ENCODE data around the gene PNLIPRP3. TPM values are rescaled to one million over a fixed set of nuclear protein-coding genes. Genes with fewer than 3 reads are reported as not detected.

PNLIPRP3 gene
- total and polyA plus RNA-seq, 9 of the 15 experiments (the other 6 are each of a cell fraction or from before 2014, with no cell fraction given), result not detected

DNA sequence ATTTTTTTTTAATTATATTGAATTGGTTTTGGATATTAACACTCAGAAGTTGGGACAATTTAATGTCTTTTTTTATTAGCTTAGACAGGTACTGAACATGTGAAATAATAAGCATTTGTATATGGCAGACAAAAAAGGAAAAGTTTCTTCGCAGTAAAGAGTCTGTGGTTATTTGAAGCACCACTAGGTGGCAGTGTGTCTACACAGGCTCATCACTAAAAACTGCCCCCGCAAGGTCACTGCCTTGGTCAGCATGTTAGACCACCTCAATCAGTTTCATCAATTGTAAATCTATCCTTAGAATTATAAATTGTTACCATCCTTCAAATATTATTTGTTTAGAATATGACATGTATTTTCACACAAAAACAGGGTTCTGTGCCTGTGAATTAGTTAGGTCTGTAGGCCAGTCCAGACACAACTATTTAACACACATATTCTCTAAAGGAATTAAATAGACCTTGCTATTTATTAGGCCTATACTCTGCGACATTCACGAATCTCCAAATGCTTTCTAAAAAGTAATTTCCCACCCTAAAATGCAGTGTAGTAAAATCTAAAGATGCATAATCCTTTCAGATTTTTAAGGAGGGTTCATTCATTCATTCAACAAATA lies 17.0 kb downstream of the PNLIPRP3 start:
- in situ Hi-C loops (cut with MboI), result no loop called here
- peak; percentile 73 for FAIRE-seq

More for the DNA sequence above, 17.0 kb downstream of the PNLIPRP3 start:
- no peak overlapping the region for H3K9ac ChIP-seq (ENCODE audit: insufficient read depth in 1 of 2, low read depth in 2 of 2, low read length in 2 of 2)
- ChIA-PET POLR2A (no interaction called here), CTCF (ENCODE audit: low intra/inter-chr PET ratio) (interaction anchor here (1.3 to 1.8 kb wide), 2 partner anchors 77 to 344 kb away, joined by 4 to 8 read pairs; no protein-coding TSS in a partner anchor)
- DNase-seq (ENCODE audit: extremely low read depth in 1 of 4, low spot score in 3 of 4) (peak; percentile 27 to 46 (median 42)), ATAC-seq (peak; percentile 82)
- H3K79me2 ChIP-seq (ENCODE audit: control insufficient read depth, insufficient read depth, low read length), result no peaks in the 10 kb centered on the region
- H2AFZ ChIP-seq (ENCODE audit: low read depth, low read length), result no peak overlapping the region
- H3K27ac ChIP-seq (ENCODE audit: extremely low read depth, low read depth, low read length), result no peak overlapping the region
- no TSS peak for BruUV-seq (replicated peaks)
- H3K36me3 ChIP-seq (ENCODE audit: control insufficient read depth, insufficient read depth, low read length), result no peaks in the 10 kb centered on the region
- H3K27me3 ChIP-seq (ENCODE audit: control insufficient read depth in 2 of 2, insufficient read depth in 2 of 2, low read length in 2 of 2), result no peaks in the 10 kb centered on the region
- 10% methylated on average over 4 of the region's 4 CpGs for WGBS (ENCODE audit: insufficient coverage, low coverage, missing lambda C conversion rate)
- no peaks in the 10 kb centered on the region for H4K20me1 ChIP-seq (replicated peaks; ENCODE audit: control insufficient read depth, insufficient read depth, low read length)
- TF ChIP-seq HDAC1 (IDR thresholded peaks at IDR 0.05), result no peak
- TF ChIP-seq CTCF (IDR thresholded peaks at IDR 0.05 in 2 of 3, conservative IDR thresholded peaks at IDR 0.05 in 1 of 3; ENCODE audit: insufficient read depth in 2 of 3, low read depth in 1 of 3, low read length in 3 of 3), result peak; percentile 64 to 76 (median 75)
- no peak for TF ChIP-seq TRIM25 (IDR thresholded peaks at IDR 0.05; ENCODE audit: borderline replicate concordance)
- TF ChIP-seq EGR1 (conservative IDR thresholded peaks at IDR 0.05), result peak; percentile 34; the same call in 1 of the 2 replicates
- TF ChIP-seq, protein P1, sequence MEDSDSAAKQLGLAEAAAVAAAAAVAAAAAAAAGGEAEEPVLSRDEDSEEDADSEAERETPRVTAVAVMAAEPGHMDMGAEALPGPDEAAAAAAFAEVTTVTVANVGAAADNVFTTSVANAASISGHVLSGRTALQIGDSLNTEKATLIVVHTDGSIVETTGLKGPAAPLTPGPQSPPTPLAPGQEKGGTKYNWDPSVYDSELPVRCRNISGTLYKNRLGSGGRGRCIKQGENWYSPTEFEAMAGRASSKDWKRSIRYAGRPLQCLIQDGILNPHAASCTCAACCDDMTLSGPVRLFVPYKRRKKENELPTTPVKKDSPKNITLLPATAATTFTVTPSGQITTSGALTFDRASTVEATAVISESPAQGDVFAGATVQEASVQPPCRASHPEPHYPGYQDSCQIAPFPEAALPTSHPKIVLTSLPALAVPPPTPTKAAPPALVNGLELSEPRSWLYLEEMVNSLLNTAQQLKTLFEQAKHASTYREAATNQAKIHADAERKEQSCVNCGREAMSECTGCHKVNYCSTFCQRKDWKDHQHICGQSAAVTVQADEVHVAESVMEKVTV (CRISPR knock-in tag; IDR thresholded peaks at IDR 0.05), result 0 out of 2 replicates have a peak, but pooled peaks have one; percentile 38
- TF ChIP-seq ZNF140 (CRISPR knock-in tag; IDR thresholded peaks at IDR 0.05), result no peak
- peak; percentile 59 to 63 for TF ChIP-seq RAD21 (CRISPR knock-in tag; conservative IDR thresholded peaks at IDR 0.05 in 1 of 2, IDR thresholded peaks at IDR 0.05 in 1 of 2)
- H3K9me1 ChIP-seq (ENCODE audit: control insufficient read depth, insufficient read depth, low read length), result no peaks in the 10 kb centered on the region
- H3K4me3 ChIP-seq, result no peak overlapping the region
- intact Hi-C loops (cut with micrococcal nuclease), result loop anchor here (1.0 to 10.0 kb wide), 4 partner anchors 46 to 730 kb away; no protein-coding TSS in a partner anchor
- H3K4me1 ChIP-seq (replicated peaks in 1 of 2; ENCODE audit: control insufficient read depth in 2 of 2, insufficient read depth in 2 of 2, low read length in 2 of 2), result no peaks in the 10 kb centered on the region
- no peaks in the 10 kb centered on the region for H3K9me3 ChIP-seq (replicated peaks; ENCODE audit: control insufficient read depth, insufficient read depth, low read depth, low read length)
- no peak overlapping the region for H3K4me2 ChIP-seq (ENCODE audit: insufficient read depth, low read length)

Measured in K562 (cell line).